C4-2B (cell line): ENCODE measurements around the gene ALKBH3.

Source experiments
- CTCF ChIP-seq: fragments of 450-650 bp; conservative IDR thresholded peaks from 2 replicates; pipeline ENCODE4 v1.5.1; 2017; ENCODE audit warnings: mild to moderate bottlenecking
- ZFX ChIP-seq: fragments of 450-650 bp; IDR thresholded peaks from 2 replicates; pipeline ENCODE4 v1.6.1; 2017

- TF ChIP-seq CTCF (no peak), ZFX (no peak)
Measured at GRCh38 chr11:43922295-43922648, 41.6 kb downstream of the ALKBH3 start.
